Heart left ventricle (tissue), 13 donors: ENCODE data around the gene MEAK7.

Experiments used
- POLR2A ChIP-seq, 2 donors: fragments of 450-650 bp; IDR thresholded peaks; one replicate each; pipeline ENCODE4 v1.6.1; 2017; ENCODE audit warnings: antibody characterized with exemption in 2 of 2, mild to moderate bottlenecking in 2 of 2, moderate library complexity in 2 of 2
- TF ChIP-seq, protein P1 (sequence below), 12 donors: fragments of 200-600 bp; sonication (generic) in 4 of 12; IDR thresholded peaks; one replicate each; pipeline versions ENCODE4 v1.5.0 to v1.8.0; 2018 to 2022; ENCODE audit warnings: antibody characterized with exemption in 12 of 12, mild to moderate bottlenecking in 5 of 12
- donor health status: ischemic (EF 13 %, LVEDD 7.1; RV severe dilation, severe dysfunction).
- donor health status: DM: no; HTN: yes; CAD: no.
- donor health status: DM: no; HTN: no; CAD: no.
- donor health status: ischemic (EF 25% LVEDD 6.9; RV normal size, moderate dysfunction).
- donor health status: ischemic (EF 25% LVEDD 5.7; RV mildly dilated, moderate dysfunction).
- donor health status: ischemic (EF 35%, LVEDD 5.7; RV mildly dilated, moderate dysfunction).
- donor health status: nonischemic (EF 11% LVEDD 7.7; RV severe dilation, severe dysfunction).
- donor health status: DM: yes; HTN: yes; CAD: no.
- donor health status: PGD.
- donor health status: ischemic (EF 29% LVEDD 5.4; RV normal size, mild dysfunction).
- donor health status: nonischemic (EF 23%, LVEDD 6.1; RV moderate dilation, normal function).

GRCh38 chr16:84552135-84552534 is 47.7 kb upstream of the MEAK7 start:
- TF ChIP-seq, protein P1, sequence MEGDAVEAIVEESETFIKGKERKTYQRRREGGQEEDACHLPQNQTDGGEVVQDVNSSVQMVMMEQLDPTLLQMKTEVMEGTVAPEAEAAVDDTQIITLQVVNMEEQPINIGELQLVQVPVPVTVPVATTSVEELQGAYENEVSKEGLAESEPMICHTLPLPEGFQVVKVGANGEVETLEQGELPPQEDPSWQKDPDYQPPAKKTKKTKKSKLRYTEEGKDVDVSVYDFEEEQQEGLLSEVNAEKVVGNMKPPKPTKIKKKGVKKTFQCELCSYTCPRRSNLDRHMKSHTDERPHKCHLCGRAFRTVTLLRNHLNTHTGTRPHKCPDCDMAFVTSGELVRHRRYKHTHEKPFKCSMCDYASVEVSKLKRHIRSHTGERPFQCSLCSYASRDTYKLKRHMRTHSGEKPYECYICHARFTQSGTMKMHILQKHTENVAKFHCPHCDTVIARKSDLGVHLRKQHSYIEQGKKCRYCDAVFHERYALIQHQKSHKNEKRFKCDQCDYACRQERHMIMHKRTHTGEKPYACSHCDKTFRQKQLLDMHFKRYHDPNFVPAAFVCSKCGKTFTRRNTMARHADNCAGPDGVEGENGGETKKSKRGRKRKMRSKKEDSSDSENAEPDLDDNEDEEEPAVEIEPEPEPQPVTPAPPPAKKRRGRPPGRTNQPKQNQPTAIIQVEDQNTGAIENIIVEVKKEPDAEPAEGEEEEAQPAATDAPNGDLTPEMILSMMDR (IDR thresholded peaks at IDR 0.05), result no peak
- no peak for TF ChIP-seq POLR2A (IDR thresholded peaks at IDR 0.05)
